GM19193 (cell line): Measurements from ENCODE around the gene TMEM239.

Source experiments
- POLR2A ChIP-seq: IDR thresholded peaks from 4 replicates; pipeline ENCODE4 v1.6.1; 2011; ENCODE audit not compliant: insufficient read depth, insufficient read length; ENCODE audit errors: extremely low read depth

The TMEM239 gene

GRCh38 chr20:2849529-2849928 is 33.4 kb downstream of the TMEM239 start:
- no peak for TF ChIP-seq POLR2A

GRCh38 chr20:2851086-2851485 is 34.9 kb downstream of the TMEM239 start:
- TF ChIP-seq POLR2A: no peak

GRCh38 chr20:2858591-2858990 is 42.4 kb downstream of the TMEM239 start:
- no peak for TF ChIP-seq POLR2A

GRCh38 chr20:2859330-2860121 is 43.4 kb downstream of the TMEM239 start:
- TF ChIP-seq POLR2A: no peak

GRCh38 chr20:2864626-2865025 is 48.5 kb downstream of the TMEM239 start:
- no peak for TF ChIP-seq POLR2A

- no peak for TF ChIP-seq POLR2A
Measured at GRCh38 chr20:2865101-2865500, 48.9 kb downstream of the TMEM239 start.

- no peak for TF ChIP-seq POLR2A
Measured at GRCh38 chr20:2865630-2866029, 49.5 kb downstream of the TMEM239 start.

- TF ChIP-seq POLR2A: no peak
Measured at GRCh38 chr20:2866236-2866635, 50.1 kb downstream of the TMEM239 start.

- TF ChIP-seq POLR2A: no peak
Measured at GRCh38 chr20:2867081-2867864, 51.1 kb downstream of the TMEM239 start.
